ENCODE data around the gene SLC1A3. TPM values are rescaled to one million over a fixed set of nuclear protein-coding genes. Genes with fewer than 3 reads are reported as not detected.

The SLC1A3 gene
- total RNA-seq, 1 experiment from 2014 or later = 6.0 TPM

DNA sequence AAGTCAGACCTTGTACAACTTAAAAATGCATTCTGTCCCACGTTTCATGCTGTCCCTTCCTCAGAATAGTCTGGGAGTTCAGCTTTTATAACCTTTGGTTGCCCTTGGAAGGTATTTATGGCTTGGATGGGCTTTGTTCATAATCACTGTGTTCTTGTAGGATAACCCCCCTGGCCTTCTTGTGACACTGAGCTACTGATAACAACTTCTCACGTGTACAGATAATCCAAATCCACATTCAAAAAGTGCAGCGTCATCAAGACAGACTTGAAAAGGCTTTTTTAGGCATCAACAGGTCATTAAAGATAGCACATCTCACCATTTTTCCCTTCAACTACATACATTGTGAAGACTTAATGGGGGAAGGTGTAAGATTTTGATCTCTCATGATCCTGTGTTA, 42.0 kb downstream of the SLC1A3 start:
- no peak overlapping the region for H3K4me3 Mint-ChIP-seq (ENCODE audit: low read depth, unreplicated experiment)
- intact Hi-C loops (cut with micrococcal nuclease; ENCODE audit: unreplicated experiment) = no loop called here
- DNase-seq = no peak

DNA sequence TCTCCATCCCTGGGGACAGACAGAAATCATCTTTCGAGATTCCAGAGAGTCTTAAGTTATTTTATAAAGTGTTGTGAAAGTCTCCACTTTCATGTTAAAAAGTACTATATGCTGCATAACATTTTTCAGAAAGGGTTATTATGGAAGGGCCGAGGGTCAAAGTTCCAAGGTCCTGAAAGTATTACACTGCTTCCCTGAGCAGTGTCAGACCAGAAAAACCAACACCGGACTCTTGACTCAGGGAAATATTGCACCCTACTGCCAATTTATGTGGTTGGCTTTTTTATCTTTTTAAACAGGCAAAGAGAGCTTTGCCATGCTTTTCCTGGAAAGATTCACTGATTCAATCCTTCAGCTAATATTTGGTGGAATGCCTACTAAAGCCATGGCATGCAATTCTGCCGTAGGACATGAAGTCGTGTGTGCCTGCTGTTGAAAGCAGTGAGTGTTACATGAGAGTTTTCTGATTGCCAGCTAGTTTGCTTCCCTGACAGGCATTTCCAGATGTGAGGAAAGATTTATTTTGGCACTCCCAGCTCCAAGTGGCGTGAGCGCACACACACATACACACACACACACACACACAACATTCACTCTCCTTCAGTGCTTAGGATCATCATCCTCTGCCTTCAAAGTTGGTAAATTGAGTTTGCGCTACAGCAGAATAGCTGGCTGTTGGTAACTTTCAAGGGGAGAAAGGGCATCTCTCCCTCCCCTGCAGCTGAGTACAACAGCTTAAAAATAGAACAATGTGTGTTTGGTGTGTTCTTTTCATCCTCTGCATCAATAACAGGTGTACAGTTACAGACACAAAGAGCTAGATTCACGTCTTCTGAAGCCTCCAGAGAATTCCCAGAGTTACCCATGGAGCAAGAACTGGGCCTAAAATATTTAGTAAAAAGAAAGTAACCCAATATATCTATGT, 45.6 kb downstream of the SLC1A3 start:
- TF ChIP-seq, protein P1, sequence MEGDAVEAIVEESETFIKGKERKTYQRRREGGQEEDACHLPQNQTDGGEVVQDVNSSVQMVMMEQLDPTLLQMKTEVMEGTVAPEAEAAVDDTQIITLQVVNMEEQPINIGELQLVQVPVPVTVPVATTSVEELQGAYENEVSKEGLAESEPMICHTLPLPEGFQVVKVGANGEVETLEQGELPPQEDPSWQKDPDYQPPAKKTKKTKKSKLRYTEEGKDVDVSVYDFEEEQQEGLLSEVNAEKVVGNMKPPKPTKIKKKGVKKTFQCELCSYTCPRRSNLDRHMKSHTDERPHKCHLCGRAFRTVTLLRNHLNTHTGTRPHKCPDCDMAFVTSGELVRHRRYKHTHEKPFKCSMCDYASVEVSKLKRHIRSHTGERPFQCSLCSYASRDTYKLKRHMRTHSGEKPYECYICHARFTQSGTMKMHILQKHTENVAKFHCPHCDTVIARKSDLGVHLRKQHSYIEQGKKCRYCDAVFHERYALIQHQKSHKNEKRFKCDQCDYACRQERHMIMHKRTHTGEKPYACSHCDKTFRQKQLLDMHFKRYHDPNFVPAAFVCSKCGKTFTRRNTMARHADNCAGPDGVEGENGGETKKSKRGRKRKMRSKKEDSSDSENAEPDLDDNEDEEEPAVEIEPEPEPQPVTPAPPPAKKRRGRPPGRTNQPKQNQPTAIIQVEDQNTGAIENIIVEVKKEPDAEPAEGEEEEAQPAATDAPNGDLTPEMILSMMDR (IDR thresholded peaks at IDR 0.05; ENCODE audit: unreplicated experiment) = no peak
- Mint-ChIP-seq H3K9me3 (ENCODE audit: low read depth, unreplicated experiment) (no peaks in the 10 kb centered on the region), H3K36me3 (ENCODE audit: insufficient read depth, unreplicated experiment) (no peaks in the 10 kb centered on the region), H3K27me3 (ENCODE audit: unreplicated experiment) (peaks cover 43% of the 10 kb centered on the region), H3K27ac (ENCODE audit: unreplicated experiment) (no peak overlapping the region), H3K4me1 (ENCODE audit: low read depth, unreplicated experiment) (peaks cover 1% of the 10 kb centered on the region), H3K4me3 (ENCODE audit: low read depth, unreplicated experiment) (no peak overlapping the region)
- CTCF ChIA-PET = interaction anchor here (1.0 kb wide), 1 partner anchor 9 kb away, joined by 4 read pairs; no protein-coding TSS in a partner anchor
- intact Hi-C loops (cut with micrococcal nuclease; ENCODE audit: unreplicated experiment) = no loop called here
- no peak for DNase-seq
- BruUV-seq (replicated peaks) = no TSS peak

More for the DNA sequence above, 42.0 kb downstream of the SLC1A3 start:
- BruUV-seq (replicated peaks) = no TSS peak
- CTCF ChIA-PET = no interaction called here
- Mint-ChIP-seq H3K27ac (ENCODE audit: unreplicated experiment) (no peak overlapping the region), H3K36me3 (ENCODE audit: insufficient read depth, unreplicated experiment) (no peaks in the 10 kb centered on the region), H3K9me3 (ENCODE audit: low read depth, unreplicated experiment) (no peaks in the 10 kb centered on the region), H3K4me1 (ENCODE audit: low read depth, unreplicated experiment) (no peaks in the 10 kb centered on the region), H3K27me3 (ENCODE audit: unreplicated experiment) (peaks cover 27% of the 10 kb centered on the region)
- TF ChIP-seq, protein P1 (IDR thresholded peaks at IDR 0.05; ENCODE audit: unreplicated experiment) = no peak

DNA sequence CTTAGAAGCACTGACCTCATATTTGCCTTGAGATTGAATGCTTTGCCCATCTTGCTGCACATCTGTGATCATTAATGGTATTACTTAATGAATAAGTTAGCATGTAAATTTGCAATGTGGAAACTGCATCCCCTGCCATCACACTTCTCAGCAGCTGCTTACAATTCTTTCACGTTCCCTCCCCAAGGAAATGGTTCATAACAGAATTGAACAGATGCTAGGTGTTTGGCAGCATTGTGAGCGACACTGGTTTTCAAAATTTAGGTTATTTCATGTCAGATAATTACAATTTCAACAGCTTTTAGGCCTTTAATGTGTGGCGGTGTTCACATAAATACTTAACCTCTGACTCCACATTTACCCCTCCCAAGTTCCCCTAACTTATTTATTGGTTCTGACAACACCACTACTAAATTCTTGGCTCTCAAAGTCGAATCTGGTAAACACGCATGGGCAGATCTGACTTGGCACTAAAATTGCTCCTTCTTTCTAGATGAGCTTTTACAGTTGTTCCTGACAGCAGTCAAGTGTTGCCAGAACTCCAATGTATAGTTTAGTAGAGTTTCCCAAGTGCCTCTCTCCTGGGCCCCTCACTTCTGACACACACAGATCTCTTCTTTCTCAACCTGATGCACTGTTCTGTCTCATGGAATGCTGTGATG, 46.8 kb downstream of the SLC1A3 start:
- H3K9me3 Mint-ChIP-seq (ENCODE audit: low read depth, unreplicated experiment) = peaks cover 3% of the 10 kb centered on the region
- BruUV-seq (replicated peaks) = no TSS peak
- H3K27me3 Mint-ChIP-seq (ENCODE audit: unreplicated experiment) = peaks cover 43% of the 10 kb centered on the region
- intact Hi-C loops (cut with micrococcal nuclease; ENCODE audit: unreplicated experiment) = no loop called here
- peaks cover 13% of the 10 kb centered on the region for H3K4me1 Mint-ChIP-seq (ENCODE audit: low read depth, unreplicated experiment)
- no peaks in the 10 kb centered on the region for H3K36me3 Mint-ChIP-seq (ENCODE audit: insufficient read depth, unreplicated experiment)
- TF ChIP-seq, protein P1 (IDR thresholded peaks at IDR 0.05; ENCODE audit: unreplicated experiment) = no peak
- H3K4me3 Mint-ChIP-seq (ENCODE audit: low read depth, unreplicated experiment) = no peak overlapping the region
- CTCF ChIA-PET = no interaction called here
- H3K27ac Mint-ChIP-seq (ENCODE audit: unreplicated experiment) = no peak overlapping the region
- DNase-seq = no peak

DNA sequence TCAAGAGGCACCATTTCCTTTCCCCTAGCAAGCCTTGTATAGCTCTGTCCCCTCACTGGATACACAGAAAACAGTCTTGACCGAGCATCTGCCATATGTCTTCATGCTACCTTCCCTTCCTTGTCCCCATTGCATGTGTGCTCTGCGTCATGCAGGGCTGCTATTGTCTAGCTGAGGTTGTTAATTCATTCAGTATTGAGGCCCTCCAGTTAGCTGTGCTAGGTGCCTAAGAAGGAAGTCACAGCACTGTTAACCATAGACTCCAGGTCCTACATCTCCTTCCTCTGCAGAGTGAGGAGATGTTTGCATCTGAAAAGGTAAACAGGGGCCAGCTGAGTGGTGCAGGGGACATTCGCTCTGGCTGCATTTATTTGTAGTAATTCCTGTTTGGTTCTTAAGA, 48.2 kb downstream of the SLC1A3 start:
- Mint-ChIP-seq H3K4me3 (ENCODE audit: low read depth, unreplicated experiment) (no peak overlapping the region), H3K4me1 (ENCODE audit: low read depth, unreplicated experiment) (peaks cover 16% of the 10 kb centered on the region), H3K36me3 (ENCODE audit: insufficient read depth, unreplicated experiment) (no peaks in the 10 kb centered on the region), H3K27me3 (ENCODE audit: unreplicated experiment) (peaks cover 43% of the 10 kb centered on the region), H3K27ac (ENCODE audit: unreplicated experiment) (no peak overlapping the region), H3K9me3 (ENCODE audit: low read depth, unreplicated experiment) (peaks cover 3% of the 10 kb centered on the region)
- CTCF ChIA-PET = no interaction called here
- intact Hi-C loops (cut with micrococcal nuclease; ENCODE audit: unreplicated experiment) = no loop called here
- no peak for DNase-seq
- no TSS peak for BruUV-seq (replicated peaks)
- TF ChIP-seq, protein P1 (IDR thresholded peaks at IDR 0.05; ENCODE audit: unreplicated experiment) = no peak
